T-helper 2 cell (primary cell): ENCODE measurements around the gene SMURF1.
"Not testable (repeated sequence)": the region's sequence is repeated elsewhere in the genome, so short reads cannot be mapped to it uniquely, and the experiment has no call there.

ENCODE experiments used
- DNase-seq, 5 experiments: peaks; one replicate each; pipeline versions ENCODE4 v3.0.0 to v3.0.0-alpha.2; 2012 to 2022

Gene SMURF1

GRCh38 chr7:99046722-99047121 lies 97.2 kb downstream of the SMURF1 start:
- no peak for DNase-seq

DNA sequence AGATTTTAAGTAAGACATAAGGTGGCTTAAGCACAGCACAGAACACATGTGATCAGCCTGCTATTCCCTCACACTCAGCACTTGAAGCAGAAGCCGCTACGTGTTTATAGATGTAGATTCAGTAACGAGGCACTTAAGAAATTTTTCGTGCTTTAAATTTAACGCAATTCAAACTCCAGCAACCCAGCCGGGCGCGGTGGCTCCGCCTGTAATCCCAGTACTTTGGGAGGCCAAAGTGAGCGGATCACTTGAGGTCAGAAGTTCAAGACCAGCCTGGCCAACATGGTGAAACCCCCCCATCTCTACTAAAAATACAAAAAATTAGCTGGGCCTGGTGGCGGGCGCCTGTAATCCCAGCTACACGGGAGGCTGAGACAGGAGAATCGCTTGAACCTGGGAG lies 97.6 kb downstream of the SMURF1 start:
- not testable (repeated sequence) for DNase-seq

DNA sequence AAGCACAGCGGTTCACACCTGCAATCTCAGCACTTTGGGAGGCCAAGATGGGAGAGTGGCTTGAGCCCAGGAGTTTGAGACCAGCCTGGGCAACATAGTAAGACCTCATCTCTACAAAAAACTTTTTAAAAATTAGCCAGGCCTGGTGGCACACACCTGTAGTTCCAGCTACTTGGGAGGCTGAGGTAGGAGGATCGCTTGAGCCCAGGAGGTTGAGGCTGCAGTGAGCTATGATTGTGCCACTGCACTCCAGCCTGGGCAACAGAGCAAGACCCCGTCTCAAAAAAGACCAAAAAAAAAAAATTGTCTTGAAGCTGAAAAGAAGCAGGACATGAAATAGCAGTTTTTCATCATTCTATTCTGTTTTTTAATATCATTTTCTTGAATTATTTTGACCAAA lies 99.0 kb downstream of the SMURF1 start:
- DNase-seq: not testable (repeated sequence)

DNA sequence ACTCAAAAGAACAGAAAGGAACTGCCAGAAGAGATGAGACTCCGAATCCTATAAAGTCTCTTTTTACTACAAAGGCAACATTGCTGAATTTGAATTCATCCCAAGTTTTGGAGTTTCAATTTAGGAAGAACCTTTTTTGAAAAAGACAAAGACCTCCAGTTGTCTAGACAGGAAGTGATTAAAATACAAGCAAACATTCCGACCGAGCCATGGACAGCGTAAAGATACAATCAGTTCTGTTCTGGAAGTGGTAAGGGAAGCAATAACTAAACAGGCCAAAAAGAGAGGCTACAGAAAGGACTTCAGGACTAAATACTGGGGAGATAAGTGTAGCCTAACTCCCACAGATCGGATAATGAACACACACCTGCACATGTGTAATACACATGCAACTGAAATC lies 101.0 kb downstream of the SMURF1 start:
- no peak for DNase-seq

GRCh38 chr7:99041526-99041925 lies 102.4 kb downstream of the SMURF1 start:
- DNase-seq: no peak

- DNase-seq: peak in 4 of 5 experiments; percentile 15 to 54 (median 34)
Observed at GRCh38 chr7:99040104-99040958, 103.6 kb downstream of the SMURF1 start.

GRCh38 chr7:99039384-99039891 lies 104.5 kb downstream of the SMURF1 start:
- DNase-seq: no peak

- no peak for DNase-seq
Observed at GRCh38 chr7:99038086-99038855, 105.6 kb downstream of the SMURF1 start.

DNA sequence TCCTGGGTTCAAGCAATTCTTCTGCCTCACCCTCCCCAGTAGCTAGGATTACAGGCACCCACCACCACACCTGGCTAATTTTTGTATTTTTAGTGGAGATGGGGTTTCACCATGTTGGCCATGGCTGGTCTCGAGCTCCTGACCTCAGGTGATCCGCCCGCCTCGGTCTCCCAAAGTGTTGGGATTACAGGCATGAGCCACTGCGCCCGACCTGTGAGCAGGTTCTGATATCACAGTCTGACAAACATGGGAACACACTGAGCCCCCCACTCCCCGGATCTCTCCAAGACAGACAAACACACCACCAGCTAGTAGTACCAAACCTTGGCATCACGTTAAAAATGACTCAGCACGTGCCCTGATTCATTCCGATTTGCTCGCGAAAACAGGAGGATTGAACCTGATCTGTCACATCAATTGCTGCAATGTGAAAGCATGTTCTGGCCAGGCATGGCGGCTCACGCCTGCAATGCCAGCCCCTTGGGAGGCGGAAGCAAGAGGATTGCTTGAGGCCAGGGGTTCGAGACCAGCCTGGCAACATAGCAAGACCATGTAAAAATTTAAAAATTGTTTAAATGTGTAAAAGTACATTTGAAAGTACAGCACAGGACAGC lies 106.5 kb downstream of the SMURF1 start:
- no peak for DNase-seq

GRCh38 chr7:99036546-99037111 lies 107.3 kb downstream of the SMURF1 start:
- DNase-seq: no peak

DNA sequence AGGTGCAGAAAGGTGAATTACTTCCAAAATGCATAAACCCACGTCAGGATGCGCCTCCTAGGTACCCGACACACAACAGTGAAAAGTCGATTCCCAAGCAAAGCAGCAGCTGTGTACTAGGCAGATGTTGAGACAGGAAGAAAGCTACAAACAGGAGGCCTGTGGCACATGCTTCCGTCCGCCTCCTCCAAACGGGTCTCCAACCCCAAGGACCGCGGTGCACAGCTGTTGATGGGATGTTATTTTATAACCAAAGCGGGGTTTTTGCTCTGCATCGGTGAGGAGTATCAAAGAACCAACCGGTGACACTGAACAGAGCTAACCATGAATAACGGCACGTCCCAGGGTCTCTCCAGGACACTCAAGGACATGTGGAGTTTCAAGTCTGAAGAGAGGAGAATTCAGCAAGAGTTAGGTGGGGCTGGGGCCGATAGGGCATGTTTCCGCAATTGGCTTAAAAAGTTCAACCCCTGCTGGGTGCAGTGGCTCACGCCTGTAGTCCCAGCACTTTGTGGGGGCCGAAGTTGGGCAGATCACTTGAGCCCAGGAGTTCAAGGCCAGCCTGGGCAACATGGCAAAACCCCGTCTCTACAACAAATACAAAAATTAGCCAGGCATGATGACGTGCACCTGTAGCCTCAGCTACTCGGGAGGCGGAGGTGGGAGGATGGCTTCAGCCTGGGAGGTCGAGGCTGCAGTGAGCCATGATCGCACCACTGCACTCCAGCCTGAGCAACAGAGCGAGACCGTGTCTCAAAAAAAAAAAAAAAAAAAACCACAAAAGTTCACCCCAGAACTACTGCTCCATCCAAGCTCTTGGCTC lies 108.0 kb downstream of the SMURF1 start:
- no peak for DNase-seq

DNA sequence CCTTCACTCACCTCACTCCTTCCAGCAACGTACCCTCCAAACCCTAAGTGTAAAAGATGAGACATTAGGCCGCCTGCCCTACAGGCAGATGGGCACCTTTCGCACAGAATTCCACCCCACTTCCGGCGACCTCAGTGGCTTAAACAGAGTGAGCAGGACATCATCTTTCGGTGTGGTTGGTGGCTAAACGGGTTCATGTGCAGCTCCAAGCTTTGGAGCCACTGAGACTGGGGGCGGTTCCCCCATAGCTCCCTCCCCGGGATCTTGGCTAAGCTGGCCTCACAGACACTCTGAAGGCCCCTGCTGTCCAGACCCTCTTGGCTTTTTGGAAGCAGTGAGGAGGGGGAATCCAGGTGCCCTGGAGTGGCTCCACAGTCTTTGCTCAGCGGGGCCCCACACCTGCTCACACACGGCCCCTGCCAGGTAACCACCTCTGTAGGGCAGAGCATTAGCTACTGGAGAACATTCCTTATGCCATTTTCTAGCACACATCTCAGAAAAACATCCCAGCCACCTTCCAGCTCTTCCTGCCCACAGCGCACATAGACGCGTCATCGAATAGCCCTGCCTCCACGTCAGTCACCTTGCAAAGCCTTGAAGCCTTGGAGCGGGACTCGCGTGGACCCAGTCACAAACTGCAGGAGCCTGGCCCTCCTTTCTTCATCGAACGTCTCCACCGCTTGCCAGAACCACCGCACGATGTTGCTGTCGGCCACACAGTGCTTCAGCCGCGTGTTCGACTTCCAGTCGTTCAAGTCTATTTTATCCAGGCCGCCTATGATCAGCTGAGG lies 108.8 kb downstream of the SMURF1 start:
- no peak for DNase-seq

DNA sequence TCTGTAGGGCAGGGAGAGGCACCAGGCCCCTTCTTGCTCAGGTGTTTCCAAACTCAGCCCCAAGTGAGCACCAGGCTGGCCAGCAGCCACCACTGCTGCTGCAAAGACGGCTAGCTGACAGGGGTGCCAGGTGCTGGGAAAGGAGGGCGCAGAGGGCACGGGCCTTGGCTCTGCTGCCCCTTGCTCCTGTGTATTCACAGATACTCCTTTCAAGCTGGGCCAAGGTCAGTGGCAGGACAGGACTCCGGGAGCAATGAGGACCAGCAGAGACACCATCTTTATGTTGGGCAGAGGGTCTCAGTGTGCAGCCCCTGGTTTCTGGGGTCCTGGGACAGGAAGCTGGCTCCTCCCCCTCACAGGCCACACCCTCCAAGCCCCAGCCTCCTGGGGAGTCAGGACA lies 110.1 kb downstream of the SMURF1 start:
- no peak for DNase-seq

- DNase-seq: no peak
Observed at GRCh38 chr7:99032928-99033327, 111.0 kb downstream of the SMURF1 start.

DNA sequence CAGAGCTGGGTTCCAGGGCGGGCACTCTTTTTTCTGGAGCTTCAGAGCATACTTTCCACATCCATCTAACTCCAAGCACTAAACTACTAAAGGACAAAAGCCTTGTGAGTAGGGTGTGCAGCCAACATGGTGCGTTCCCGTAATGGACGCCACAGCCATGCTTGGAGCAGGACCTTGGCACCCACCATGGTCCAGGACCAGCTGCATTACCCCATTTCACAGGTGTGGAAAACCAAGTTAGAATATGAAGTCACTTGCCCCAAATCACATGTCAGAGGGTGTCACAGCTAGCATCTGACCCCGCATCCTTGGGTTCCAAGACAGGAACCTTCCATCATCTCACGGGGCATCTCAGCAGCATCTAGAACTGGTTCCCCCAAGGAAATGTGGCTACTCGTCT lies 112.4 kb downstream of the SMURF1 start:
- no peak for DNase-seq

- no peak for DNase-seq
Observed at GRCh38 chr7:99030951-99031350, 113.0 kb downstream of the SMURF1 start.

DNA sequence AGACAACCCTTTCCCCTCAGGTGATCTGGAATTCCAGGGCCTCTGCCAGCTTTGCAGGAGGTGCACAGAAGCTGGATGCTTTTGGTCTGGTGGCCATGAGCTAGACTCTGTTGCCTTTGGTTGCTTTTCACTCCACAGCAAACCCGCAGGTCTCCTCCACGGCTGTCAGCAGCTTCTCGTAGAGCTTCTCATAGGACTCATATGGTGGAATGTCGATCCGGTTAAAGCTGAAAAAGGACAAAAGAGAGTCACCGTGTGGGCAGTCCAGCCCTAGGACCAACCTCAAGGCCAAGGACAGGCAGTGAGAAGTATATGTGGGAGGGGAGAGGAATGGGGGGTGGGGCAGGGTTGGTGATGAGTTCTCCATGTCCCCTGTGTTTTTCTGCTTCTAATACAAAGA lies 113.5 kb downstream of the SMURF1 start:
- no peak for DNase-seq

DNA sequence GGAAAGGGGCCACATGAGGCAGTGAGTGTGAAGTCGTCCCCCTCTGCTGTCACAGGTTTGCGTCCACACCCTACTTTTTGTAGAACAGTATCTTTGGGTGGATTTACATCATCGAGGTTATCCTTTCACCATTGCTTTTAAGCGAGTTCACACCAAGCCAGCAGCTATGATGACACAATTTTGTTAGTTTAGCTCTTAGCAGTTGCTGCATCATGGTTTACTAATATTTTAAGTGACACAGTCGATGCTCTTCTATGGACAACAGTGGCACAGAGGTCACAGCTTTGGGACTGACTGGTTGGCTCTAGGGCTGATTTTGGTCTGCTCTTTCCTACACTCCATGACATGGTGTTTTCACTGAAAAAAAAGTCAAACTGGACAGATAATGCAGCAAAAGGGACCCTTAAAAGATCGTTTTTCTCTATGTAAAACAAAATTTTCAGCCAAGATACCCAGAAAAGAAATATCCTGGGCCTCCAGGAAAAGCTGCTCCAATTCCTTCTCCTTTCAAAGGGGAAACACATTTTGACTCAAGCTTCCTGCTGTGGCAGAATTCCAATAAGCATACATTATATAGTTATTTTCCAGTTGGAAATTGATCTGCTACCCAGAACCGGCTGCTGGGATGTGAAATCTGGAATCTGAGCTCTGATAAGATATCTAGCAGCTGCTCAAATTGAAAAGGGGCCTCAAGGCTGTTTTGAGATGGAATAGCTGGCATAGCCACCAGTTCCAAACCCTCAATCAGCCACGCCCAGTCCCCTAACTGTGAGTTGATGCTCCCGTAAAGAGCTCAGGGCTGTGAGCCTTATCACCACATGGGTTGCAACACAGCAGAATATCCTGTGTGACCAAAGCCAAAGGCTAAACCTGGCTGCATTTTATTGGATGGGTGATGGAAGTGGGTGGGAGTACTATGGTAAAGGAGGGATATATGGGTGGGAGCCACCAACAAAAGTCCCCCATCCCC lies 114.2 kb downstream of the SMURF1 start:
- DNase-seq: no peak

DNA sequence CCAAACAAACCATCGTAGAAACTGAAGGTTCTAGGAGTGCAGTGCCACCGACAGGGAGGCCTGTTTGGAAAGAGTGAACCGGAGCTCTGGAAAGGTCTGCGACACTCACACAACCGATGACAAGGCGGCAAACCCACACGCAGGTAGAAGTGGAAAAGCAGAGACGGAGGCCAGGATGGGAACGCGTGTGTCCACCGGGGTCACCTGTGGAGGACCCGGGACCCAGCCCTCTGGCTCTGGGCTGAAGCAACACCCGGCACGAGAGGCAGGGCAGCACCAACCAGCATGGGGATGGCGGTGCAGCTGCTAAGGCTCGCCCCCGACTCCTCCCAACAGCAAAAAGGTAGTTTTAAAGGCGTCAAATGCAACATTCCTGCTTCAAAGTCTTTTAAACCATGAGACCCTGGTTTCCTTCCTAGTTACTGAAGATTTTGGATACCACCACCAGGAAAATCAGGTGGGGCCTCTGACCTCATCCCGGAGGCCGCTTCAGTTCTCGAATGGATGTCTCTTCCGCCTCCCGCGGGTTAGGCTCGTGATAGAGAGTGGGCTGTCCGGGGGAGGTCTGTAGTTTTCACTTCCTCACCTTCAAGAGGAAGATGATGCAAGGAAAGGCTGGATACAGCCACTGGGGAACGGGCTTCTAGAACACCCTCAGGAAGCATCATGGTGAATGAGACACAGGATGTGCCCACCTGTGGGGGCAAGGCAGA lies 115.5 kb downstream of the SMURF1 start:
- no peak for DNase-seq
